Measurements from ENCODE around the gene SLC25A19.

DNA sequence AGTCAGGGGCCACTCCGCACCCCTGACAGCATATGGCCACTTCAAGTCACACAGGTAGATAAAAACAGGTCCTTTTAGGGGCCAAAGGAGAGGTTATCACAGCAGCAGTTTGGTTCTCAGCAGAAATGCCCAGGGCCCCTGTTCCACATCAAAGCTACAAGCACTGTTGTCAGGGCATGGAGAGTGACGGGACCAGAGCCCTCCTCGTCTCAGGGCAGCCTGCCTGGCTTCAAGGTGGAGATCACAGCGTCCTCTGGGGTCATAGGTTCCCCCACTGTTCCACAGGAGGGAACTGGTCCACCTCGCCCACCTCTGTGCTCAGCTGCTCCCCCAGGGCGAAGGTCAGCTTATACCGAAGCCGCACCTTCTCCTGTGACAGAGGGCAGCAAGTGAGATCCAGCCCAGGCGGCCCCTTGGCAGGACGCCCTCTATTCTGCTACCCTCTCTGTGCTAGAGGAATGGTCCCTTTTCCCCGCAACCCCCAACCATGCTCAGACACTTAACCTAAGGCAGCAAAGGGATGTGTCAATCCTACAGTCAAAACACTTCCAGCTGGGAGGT lies 51.1 kb downstream of the SLC25A19 start:
- TF ChIP-seq RAD21 (IDR thresholded peaks at IDR 0.05 in 1 of 2, conservative IDR thresholded peaks at IDR 0.05 in 1 of 2; ENCODE audit: low read depth in 2 of 2, low read length in 2 of 2) (no peak), CHD2 (IDR thresholded peaks at IDR 0.05; ENCODE audit: low read length) (no peak), POLR2A (IDR thresholded peaks at IDR 0.05; ENCODE audit: control extremely low read depth in 1 of 2, low read depth in 2 of 2, low read length in 2 of 2) (no peak), CTBP2 (IDR thresholded peaks at IDR 0.05; ENCODE audit: borderline replicate concordance, insufficient read depth, insufficient read length, low read length) (no peak), EZH2 (IDR thresholded peaks at IDR 0.05; ENCODE audit: low read depth, low read length, severe bottlenecking) (no peak), EP300 (IDR thresholded peaks at IDR 0.05; ENCODE audit: borderline replicate concordance in 1 of 2, low read depth in 2 of 2, low read length in 2 of 2) (no peak)
- TF ChIP-seq, protein P1, sequence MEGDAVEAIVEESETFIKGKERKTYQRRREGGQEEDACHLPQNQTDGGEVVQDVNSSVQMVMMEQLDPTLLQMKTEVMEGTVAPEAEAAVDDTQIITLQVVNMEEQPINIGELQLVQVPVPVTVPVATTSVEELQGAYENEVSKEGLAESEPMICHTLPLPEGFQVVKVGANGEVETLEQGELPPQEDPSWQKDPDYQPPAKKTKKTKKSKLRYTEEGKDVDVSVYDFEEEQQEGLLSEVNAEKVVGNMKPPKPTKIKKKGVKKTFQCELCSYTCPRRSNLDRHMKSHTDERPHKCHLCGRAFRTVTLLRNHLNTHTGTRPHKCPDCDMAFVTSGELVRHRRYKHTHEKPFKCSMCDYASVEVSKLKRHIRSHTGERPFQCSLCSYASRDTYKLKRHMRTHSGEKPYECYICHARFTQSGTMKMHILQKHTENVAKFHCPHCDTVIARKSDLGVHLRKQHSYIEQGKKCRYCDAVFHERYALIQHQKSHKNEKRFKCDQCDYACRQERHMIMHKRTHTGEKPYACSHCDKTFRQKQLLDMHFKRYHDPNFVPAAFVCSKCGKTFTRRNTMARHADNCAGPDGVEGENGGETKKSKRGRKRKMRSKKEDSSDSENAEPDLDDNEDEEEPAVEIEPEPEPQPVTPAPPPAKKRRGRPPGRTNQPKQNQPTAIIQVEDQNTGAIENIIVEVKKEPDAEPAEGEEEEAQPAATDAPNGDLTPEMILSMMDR (IDR thresholded peaks at IDR 0.05; ENCODE audit: control extremely low read depth in 1 of 3, insufficient read depth in 1 of 3, low read depth in 1 of 3, low read length in 3 of 3) = no peak
